Measurements from ENCODE around the gene HLA-B.

GRCh38 chr6:31308845-31309175 is 48.2 kb downstream of the HLA-B start:
- TF ChIP-seq, protein P1, sequence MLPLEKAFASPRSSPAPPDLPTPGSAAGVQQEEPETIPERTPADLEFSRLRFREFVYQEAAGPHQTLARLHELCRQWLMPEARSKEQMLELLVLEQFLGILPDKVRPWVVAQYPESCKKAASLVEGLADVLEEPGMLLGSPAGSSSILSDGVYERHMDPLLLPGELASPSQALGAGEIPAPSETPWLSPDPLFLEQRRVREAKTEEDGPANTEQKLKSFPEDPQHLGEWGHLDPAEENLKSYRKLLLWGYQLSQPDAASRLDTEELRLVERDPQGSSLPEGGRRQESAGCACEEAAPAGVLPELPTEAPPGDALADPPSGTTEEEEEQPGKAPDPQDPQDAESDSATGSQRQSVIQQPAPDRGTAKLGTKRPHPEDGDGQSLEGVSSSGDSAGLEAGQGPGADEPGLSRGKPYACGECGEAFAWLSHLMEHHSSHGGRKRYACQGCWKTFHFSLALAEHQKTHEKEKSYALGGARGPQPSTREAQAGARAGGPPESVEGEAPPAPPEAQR (CRISPR knock-in tag; IDR thresholded peaks at IDR 0.05): no peak
- TF ChIP-seq, protein P2, sequence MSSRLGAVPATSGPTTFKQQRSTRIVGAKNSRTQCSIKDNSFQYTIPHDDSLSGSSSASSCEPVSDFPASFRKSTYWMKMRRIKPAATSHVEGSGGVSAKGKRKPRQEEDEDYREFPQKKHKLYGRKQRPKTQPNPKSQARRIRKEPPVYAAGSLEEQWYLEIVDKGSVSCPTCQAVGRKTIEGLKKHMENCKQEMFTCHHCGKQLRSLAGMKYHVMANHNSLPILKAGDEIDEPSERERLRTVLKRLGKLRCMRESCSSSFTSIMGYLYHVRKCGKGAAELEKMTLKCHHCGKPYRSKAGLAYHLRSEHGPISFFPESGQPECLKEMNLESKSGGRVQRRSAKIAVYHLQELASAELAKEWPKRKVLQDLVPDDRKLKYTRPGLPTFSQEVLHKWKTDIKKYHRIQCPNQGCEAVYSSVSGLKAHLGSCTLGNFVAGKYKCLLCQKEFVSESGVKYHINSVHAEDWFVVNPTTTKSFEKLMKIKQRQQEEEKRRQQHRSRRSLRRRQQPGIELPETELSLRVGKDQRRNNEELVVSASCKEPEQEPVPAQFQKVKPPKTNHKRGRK (CRISPR knock-in tag; IDR thresholded peaks at IDR 0.05; ENCODE audit: borderline replicate concordance): no peak
